ENCODE data around the gene PHF10.
"Not testable (repeated sequence)": the region's sequence is repeated elsewhere in the genome, so short reads cannot be mapped to it uniquely, and the experiment has no call there.

The PHF10 gene

DNA sequence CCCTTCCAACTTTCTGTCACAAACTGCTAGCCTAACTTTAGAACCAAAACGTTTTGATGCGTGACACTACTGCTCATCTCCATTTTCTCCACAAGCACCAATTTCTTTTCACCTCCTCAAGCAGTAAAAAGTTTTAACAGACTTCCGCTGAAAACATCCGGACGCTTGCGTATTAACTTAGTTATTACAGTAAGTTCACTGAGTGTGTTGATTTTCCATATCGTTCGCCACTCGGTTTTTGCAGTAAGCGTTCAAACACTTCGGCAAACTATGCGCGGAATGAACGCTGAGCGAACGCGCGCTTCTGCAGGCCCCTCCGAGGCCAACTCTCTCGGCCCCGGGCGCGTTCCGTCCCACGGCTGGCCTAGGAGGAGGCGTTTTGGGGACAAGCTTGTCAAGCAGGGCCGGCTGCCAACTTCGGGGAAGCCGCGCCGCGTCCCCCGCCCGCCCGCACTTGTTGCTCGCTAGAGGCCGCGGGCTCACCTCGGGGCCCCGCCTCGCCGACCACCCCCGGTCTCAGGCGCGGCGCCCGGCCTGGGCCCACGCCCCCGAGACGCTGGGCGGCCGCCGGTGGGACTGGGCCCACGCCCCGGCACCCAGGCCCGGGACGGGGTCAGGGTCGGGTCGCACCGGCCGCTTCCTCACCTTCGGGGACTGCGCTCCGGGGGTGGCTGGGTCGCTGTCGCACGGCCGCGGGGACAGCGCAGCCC lies 945 bp downstream of the PHF10 start:
- DNase-seq (ENCODE audit: low read depth, low spot score), result no peak

DNA sequence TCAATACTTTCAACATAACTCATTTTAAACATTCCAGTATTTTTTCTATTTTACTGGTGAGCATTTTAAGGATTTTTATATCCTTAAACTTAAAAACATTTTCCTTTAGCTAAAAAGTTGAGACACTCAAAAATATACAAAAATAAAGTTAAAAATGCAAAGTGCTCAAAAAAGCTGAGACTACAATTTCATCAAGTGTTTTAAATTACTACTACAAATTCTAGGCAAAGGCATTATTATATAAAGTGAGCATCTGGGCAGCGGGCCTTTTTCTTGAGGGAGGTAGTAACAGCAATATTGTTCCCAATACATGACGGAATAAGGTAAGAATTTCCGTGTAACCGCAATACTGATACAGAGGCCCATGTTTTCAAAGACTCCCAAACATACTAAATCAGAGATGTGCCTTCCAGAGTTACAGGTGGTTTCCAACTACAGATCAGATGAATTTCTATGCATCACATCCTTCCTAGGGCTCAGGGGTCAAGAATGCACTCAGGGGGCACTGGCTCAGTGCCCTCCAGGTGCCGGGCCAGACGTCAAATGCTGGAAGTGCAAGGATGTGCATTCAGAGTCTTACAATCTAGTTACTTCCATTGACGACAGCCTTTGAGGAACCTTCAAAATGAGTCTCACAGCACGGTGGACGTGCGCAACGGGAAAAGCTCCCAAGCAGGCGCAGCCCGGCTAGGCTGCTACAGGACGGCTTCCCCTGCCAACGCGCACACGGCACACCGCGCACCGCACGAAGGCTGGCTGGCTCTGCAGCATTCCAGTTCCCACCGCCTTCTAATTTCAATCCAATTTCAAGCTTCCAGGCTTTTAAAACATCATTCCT lies 1.7 kb downstream of the PHF10 start:
- DNase-seq (ENCODE audit: low read depth, low spot score), result no peak

- DNase-seq (ENCODE audit: low read depth, low spot score), result no peak
Measured at GRCh38 chr6:169720207-169720855, 4.0 kb downstream of the PHF10 start.

DNA sequence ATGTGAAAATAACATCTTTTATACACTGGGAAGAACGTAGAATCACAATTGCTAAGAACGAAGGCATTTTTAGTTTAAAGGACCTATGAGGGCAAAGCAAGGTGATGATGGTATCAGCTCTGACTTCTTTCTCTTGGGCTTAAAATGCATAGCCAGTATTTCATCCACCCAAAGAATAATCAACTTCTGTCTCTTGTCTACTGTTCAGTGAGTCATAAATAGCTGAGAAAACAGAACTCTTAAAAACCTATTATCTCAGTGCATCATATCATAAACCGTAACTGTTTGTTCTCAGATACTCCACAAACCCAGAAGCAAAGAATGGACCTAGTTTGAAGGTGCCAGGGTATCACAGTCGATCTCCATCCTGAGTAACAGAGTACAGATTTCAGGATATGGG lies 5.2 kb downstream of the PHF10 start:
- no peak for DNase-seq (ENCODE audit: low read depth, low spot score)

DNA sequence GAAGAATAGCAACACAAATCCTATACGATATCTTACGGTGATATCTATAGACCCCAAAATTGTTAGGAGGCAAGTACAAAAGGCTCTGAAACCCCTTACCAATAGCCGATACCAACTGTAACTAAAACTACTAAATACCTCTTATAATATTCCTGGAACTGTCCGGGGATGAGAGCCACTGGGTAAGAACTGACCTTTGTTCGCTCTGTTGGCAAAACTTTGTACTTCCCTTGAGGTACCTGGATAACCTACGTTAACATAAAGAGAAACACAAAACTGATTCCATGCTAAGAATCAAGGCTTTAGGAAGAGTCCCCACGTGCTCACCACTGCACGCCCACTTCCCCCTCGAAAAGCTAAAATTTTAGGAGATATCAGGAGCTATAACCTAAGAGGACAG lies 9.7 kb downstream of the PHF10 start:
- DNase-seq (ENCODE audit: low read depth, low spot score), result no peak

DNA sequence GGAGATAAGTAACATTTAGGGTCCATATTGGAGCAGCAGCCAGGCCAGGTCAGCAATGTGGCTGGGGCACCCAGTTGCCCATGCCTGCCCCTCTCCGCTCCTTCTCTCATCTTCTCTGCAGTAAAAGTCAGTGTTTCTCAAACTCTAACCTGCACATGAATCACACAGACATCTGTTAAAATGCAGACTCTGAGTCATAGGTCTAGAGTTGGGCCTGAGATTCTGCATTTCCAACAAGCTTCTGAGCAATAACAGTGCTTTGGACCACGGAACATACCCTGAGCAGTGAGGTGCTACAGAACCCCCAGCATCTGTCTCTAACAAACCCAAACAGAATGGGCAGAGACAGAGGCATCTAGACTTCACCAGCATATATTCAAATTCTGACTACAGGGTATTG lies 10.1 kb downstream of the PHF10 start:
- DNase-seq (ENCODE audit: low read depth, low spot score), result no peak

GRCh38 chr6:169710009-169710408 lies 14.3 kb downstream of the PHF10 start:
- no peak for DNase-seq (ENCODE audit: low read depth, low spot score)

DNA sequence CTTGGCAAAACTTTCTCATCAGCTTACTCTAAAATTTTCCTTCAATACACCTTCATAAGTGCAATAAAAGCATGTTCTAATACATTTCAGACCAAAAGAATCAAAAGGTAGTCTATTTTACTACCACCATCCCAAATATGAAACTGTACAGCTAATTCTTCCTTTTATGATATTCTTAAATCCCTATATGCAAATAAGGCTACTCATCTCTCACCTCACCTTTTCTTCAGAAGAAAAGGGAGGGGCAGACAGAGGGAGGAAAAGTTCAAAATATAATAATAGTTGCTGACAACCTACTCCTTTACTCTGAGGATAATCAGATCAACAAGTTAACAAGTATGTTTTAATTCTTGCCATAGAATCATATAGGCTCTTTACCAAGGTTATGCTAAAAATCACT lies 15.0 kb downstream of the PHF10 start:
- no peak for DNase-seq (ENCODE audit: low read depth, low spot score)

DNA sequence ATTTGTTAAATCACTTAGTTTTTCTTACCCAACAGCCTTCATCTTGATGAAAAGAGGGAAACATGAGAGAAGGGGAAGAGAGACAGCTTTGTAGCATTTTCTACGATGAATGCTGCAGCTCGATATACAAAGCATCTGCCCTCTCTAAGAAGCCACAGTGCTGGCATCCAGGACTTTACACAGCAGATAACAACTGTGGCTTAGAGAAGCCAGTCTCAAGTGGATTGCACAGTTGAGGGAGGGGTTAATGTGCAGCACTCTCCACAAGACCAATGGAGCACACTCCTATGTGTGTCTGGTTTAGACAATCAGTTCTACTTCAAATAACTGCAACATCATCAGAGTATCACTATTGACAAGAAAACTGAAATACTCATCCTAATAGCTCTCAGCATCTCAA lies 16.5 kb downstream of the PHF10 start:
- no peak for DNase-seq (ENCODE audit: low read depth, low spot score)

DNA sequence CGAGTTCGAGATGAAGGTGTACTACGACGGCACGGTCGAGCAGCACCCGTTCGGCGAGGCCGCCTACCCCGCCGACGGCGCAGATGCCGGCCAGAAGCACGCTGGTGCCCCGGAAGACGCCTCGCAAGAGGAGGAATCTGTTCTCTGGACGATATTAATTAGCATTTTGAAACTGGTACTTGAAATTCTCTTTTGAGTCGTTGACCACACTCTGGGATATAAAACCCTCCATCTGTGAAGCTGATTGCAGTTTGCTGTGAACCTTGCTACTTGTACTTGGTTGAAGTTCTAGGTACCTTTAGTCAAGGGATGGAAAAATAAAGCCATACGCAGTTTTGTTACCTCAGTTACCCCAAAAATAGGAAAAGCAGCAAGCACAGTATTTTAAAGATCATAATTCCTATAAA lies 21.5 kb downstream of the PHF10 start:
- no peak for DNase-seq (ENCODE audit: low read depth, low spot score)

- peak; percentile 87 for DNase-seq (ENCODE audit: low read depth, low spot score)
Measured at GRCh38 chr6:169701954-169702839, 22.1 kb downstream of the PHF10 start, which contains the start of the genes C6orf120 and WDR27. Gene C6orf120, plus strand, starts transcription at chr6:169702126. Its CDS starts 334 bp downstream, at chr6:169702460. Gene WDR27, minus strand, starts transcription at chr6:169702029. Its CDS starts 13,024 bp downstream, at chr6:169689005.

DNA sequence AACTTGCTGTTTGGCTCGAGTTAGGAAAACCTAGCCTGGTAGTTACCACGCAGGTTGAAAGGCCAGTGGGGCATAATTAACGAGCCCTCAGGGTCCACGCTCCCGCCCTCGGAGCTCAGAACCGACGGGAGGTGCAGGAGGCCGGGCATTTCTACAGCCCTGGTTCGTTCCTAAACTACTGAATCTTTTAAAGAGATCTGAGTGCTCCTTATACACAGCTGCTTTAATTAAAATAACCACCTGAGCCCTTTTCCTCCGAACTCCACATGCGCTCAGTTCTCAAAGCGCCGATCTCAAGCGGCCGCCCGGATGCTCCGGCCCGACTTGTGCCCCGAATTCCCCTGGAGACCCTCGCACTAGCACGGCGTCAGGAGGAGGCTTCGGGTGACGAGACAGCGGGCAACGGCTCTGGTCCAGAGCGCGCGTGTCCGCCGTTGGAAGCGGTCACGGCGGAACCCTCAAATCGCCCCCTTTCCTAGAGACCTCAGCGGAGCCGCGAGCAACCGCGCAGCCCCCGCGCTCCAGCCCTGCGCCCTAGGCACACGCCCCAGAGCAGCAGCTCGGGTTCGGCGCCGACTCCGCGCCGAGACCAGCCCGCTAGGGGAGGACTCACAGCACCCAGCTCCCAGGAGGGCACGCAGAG lies 22.9 kb downstream of the PHF10 start:
- DNase-seq (ENCODE audit: low read depth, low spot score), result no peak

DNA sequence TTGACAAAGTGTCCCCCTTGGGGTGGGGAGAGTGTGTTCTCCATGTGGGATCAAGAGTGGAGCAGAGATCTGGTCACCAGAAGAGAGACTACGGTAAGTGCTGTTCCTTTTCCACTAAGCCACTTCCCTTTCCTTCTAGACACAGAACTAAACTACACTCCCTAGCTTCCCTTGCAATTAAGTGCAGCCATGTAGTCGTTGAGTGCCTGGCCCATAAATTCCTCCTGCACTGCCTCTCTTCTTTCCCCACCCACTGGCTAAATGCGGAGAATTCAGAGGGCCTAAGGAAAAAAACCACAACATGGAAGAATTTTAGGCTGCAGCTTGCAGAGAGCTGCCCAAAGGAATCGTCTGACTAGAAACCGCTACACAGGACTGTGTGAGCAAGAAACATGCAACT lies 24.0 kb downstream of the PHF10 start:
- DNase-seq (ENCODE audit: low read depth, low spot score), result no peak

- not testable (repeated sequence) for DNase-seq (ENCODE audit: low read depth, low spot score)
Measured at GRCh38 chr6:169697115-169697514, 27.2 kb downstream of the PHF10 start.

- DNase-seq (ENCODE audit: low read depth, low spot score), result no peak
Measured at GRCh38 chr6:169695131-169695530, 29.2 kb downstream of the PHF10 start.

DNA sequence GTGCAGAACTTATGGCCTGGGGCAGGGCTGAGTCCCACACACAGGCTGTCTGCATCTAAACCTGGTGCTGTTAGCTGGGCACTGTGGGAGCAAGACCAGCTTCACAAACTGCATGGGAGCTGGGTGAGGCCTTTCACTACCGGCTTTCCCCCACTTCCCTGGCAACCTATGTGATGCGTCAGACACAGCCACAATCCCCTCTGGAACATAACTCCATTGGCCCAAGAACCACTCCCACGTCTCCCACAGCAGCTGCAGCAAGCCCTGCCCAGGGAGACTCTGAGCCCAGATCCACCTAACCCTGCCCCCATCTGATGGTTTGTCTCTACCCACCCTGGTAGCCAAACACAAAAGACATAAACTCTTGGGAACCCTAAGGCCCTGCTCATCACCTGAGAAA lies 31.8 kb downstream of the PHF10 start:
- no peak for DNase-seq (ENCODE audit: low read depth, low spot score)

DNA sequence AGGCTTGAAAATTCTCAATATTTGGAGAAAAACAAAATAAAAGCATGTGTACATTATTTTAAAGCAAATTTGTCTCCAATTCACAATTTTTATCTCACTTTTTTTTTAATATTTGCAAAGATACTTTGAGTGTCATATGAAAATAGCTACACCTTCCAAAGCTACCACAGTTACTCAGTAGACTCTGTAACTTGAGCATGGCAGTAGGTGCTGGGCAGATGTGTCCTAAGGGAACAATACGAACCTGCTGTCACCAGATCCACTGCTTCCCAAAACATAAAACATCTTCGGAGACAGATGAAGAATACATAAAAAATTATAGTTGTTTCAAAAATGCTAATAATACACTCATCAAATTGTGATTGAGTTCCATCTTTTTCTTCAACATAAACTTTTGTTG lies 33.0 kb downstream of the PHF10 start:
- DNase-seq (ENCODE audit: low read depth, low spot score), result no peak

DNA sequence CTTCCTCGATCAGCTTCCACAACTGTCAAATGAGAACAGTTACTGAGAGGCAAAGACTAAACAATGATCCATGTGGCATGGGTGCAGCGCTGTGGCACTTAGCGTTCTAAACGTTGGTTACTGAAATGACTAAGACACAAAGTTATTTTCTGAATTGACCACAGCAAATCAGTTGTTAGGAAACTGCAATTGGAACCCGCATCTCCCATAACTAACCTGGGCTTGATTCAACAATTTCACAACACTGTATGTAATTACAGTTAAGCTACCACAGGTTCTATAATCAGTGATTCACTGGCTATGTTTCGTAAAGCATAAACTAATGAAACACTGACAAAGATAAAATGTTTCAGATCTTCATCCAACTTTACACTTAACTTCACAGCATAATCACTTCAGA lies 35.0 kb downstream of the PHF10 start:
- DNase-seq (ENCODE audit: low read depth, low spot score), result no peak

DNA sequence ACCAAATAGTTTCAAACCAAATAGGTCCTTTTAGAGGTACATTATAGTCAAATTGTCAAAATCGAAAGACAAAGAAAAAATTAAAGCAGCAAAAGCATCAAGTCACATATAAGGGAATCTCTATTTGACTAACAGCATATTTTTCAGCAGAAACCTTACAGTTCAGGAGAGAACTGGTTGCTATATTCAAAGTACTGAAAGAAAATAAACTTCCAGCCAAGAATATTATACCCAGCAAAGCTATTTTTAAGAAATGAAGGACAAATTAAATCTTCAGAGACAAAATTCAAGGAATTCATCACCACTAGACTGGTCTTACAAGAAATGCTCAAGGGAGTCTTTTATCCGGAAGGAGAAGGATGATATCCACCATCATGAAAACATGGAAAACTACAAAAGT lies 38.4 kb downstream of the PHF10 start:
- no peak for DNase-seq (ENCODE audit: low read depth, low spot score)

GRCh38 chr6:169684056-169684455 lies 40.2 kb downstream of the PHF10 start:
- DNase-seq (ENCODE audit: low read depth, low spot score), result no peak

DNA sequence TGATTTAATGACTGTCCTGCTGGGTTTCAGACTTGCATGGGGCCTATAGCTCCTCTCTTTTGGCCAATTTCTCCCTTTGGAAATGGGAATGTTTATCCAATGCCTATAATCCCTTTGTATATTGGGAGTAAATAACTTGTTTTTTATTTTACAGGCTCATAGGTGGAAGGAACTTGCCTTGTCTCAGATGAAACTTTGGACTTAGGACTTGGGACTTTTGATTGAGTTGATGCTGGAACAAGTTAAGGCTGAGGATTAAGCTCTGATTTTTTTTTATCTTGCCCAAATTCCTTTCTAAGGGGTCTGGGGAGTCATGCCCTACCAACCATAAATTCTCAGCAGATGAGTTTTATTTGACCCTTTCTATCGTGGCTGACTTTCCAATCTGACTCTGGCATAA lies 46.0 kb downstream of the PHF10 start:
- no peak for DNase-seq (ENCODE audit: low read depth, low spot score)
